ENCODE results near the gene ZNF497.
"Not testable (repeated sequence)": the region's sequence is repeated elsewhere in the genome, so short reads cannot be mapped to it uniquely, and the experiment has no call there.

Gene ZNF497

GRCh38 chr19:58362272-58362994 is at the start of gene ZNF497:
Gene ZNF497 (minus strand): TSS chr19:58362751. CDS start chr19:58357635, 5,116 bp downstream.
- TF ChIP-seq CTCF (IDR thresholded peaks at IDR 0.05; ENCODE audit: low read depth, low read length) = no peak

GRCh38 chr19:58409010-58409790 is 46.6 kb upstream of the ZNF497 start:
- DNase-seq (ENCODE audit: extremely low read depth, low read depth) = no peak
- TF ChIP-seq CTCF (IDR thresholded peaks at IDR 0.05; ENCODE audit: low read depth, low read length) = no peak

More at GRCh38 chr19:58362272-58362994, at the start of gene ZNF497:
- DNase-seq (ENCODE audit: extremely low read depth, low read depth) = peak; percentile 92

GRCh38 chr19:58408152-58409009 is 45.8 kb upstream of the ZNF497 start, which contains the start of gene ZNF584:
Gene ZNF584 (plus strand): TSS chr19:58408649. CDS start chr19:58409148, 499 bp downstream.
- no peak; the same call in 1 of the 2 replicates for TF ChIP-seq CTCF (IDR thresholded peaks at IDR 0.05; ENCODE audit: low read depth, low read length)
- peak; percentile 83 for DNase-seq (ENCODE audit: extremely low read depth, low read depth)

DNA sequence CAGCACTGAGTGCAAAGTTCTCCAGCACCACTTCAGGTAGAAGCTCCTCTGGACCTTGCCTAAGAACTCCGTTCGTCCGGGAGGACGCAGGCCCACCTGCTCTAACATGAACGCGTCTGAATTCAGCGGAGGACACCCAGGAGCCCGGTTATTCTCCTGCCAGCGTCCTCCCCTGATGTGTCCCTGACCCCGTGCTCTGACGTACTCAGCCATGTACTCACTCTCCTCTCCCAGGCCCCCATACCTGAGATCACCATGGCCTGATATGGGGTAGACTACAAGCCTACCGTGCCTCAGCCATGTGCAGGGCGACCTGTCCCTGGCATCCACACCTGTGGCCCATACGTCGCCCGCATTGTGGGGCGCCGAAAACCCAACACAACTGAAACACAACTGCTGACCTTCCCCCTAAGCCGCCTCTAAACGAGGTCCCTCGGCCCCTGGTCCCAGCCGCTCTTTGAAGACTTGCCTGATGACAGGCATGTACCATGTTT is 45.2 kb upstream of the ZNF497 start:
- DNase-seq (ENCODE audit: extremely low read depth, low read depth) = no peak
- no peak for TF ChIP-seq CTCF (IDR thresholded peaks at IDR 0.05; ENCODE audit: low read depth, low read length)

DNA sequence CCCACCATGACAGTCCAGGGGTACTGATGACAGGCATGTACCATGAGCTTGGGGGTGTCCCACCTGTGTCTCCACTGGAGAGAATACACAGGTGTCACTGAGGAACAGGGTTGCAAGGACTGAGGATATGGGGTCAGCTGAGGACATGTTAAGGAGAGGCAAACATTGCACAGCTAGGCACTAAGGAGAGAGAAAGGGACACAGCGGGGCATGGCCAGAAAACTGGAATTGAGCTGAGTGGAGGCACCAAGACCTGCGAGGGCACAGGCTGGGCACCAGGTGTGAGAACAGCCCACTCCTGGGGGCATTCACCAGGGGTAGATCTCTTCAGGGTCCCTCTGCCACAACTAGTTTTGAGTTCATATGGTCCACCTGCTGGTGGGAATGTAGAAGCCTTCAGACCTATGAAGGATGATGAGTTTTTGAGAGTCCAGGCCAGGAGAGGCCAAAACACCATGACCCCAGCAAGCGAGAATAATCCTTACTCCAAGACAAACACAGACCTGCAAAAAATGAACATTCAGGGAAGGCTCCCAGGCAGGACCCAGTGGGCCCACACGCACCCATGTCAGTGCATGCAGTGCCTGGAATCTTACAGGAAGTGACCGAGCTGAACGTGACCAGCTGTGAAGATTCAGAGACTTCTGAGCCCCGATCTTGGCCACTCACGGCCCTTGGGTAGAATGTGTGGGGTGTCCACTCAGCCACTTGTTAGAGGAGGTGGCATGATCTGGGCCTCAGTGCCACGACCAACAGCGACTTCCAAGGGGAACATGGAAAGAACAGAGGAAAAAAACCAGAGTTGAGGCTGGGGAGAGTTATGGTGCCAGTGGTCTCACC is 44.5 kb upstream of the ZNF497 start:
- peak; percentile 21; the same call in 1 of the 2 replicates for TF ChIP-seq CTCF (IDR thresholded peaks at IDR 0.05; ENCODE audit: low read depth, low read length)
- DNase-seq (ENCODE audit: extremely low read depth, low read depth) = no peak

DNA sequence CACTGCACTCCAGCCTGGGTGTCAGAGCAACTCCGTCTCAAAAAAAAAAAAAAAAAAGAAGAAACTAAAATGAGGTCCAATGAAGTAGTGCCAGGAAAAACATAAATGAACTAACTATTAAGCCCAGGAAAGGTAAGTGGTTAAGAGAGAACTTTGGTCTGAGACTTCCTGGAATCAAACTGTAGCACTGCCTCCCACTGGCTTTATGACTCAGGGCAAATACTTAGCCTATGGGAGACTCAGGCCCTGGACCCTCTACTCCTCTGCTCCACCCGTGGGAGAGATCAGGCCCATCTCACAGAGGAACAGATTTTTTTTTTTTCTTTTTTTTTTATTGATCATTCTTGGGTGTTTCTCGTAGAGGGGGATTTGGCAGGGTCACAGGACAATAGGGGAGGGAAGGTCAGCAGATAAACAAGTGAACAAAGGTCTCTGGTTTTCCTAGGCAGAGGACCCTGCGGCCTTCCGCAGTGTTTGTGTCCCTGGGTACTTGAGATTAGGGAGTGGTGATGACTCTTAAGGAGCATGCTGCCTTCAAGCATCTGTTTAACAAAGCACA is 41.4 kb upstream of the ZNF497 start:
- DNase-seq (ENCODE audit: extremely low read depth, low read depth) = not testable (repeated sequence)
